HG03432 (cell line): ENCODE measurements around the gene RASAL1.
"Not testable (repeated sequence)": the region's sequence is repeated elsewhere in the genome, so short reads cannot be mapped to it uniquely, and the experiment has no call there.

Source experiments
- ATAC-seq: cut with Tn5 transposase; IDR thresholded peaks from one replicate; pipeline ENCODE4 v1.9.1; 2021; ENCODE audit warnings: mild to moderate bottlenecking, moderate library complexity; ENCODE audit not compliant: unreplicated experiment

The RASAL1 gene

DNA sequence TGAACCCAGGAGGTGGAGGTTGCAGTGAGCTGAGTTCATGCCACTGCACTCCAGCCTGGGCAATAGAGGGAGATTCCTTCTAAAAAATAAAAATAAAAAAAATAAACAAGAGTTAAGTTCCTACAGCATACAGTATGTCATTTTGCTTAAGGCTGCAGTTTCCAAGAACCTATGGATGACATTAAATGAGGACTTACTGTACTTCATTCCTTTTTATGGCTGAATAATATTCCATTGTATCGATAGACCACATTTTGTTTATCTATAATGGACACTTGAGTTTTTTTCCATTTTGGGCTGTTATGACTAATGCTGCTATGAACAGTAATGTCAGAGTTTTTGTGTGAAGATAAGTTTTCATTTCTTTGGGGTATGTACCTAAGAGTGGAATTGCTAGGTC, 17.4 kb downstream of the RASAL1 start:
- ATAC-seq, result no peak

DNA sequence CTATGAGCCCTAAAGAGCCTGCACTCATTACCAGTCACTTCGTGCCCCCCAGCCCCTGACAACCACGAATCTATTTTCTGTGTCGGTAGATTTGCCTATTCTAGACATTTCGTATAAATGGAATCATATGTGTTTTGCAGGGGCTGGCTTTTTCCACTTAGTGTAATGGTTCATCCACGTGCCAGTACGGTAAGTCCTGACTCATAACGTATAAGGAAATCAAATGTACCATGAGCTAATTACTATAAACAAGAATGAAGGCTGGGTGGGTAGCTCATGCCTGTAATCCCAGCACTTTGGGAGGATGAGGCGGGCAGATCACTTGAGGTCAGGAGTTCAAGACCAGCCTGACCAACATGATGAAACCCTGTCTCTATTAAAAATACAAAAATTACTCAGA, 17.9 kb downstream of the RASAL1 start:
- not testable (repeated sequence) for ATAC-seq

DNA sequence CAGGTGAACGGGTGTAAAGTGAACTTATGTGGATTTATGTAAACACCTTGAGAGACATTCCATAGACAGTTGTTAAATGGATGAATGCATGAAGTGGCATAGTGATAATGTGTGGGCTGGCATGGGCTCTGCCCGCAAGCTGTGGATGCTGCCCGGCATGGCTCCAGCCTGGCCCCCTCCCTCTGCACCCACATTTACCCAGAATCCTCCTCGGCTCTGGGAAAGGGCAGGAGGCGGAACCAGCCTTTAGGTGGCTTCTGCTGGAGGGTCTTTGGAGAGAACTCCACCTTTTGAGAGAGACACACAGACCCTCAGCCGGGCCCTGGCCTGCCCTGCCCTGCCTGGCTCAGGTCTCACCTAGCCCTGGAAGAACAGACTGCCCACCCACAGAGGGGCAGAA, 18.7 kb downstream of the RASAL1 start:
- ATAC-seq, result no peak

DNA sequence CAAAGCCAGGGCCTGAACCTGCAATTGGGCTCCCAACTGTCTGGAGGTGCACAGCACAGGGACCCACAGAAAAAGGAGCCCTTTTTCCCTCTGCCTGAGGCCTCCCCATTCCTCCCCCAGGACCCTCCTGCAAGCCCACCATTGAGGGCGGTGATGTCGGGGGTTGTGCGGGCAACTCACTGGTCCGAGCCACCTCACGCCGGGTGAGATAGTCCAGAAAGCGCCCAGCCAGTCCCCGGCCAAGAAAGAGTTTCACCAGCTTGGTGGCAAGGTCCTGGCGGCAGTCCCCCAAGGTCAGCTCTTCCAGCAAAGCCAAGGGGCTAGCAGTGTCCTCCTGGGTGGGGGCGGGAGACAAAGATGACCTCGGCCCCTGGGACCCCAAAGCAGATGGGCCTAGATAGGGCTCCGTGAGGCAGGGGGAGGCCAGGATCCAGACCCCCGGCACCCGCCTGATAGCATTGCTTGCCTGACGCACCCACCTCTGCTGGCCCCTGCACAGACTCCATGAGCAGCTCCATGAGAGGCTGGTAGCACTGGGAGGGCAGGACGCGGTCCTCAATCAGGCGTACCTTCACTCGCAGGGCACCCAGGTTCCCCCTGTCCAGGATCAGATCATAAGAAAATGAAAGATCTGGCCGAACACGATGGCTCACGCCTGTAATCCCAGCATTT, 20.0 kb downstream of the RASAL1 start:
- no peak for ATAC-seq

DNA sequence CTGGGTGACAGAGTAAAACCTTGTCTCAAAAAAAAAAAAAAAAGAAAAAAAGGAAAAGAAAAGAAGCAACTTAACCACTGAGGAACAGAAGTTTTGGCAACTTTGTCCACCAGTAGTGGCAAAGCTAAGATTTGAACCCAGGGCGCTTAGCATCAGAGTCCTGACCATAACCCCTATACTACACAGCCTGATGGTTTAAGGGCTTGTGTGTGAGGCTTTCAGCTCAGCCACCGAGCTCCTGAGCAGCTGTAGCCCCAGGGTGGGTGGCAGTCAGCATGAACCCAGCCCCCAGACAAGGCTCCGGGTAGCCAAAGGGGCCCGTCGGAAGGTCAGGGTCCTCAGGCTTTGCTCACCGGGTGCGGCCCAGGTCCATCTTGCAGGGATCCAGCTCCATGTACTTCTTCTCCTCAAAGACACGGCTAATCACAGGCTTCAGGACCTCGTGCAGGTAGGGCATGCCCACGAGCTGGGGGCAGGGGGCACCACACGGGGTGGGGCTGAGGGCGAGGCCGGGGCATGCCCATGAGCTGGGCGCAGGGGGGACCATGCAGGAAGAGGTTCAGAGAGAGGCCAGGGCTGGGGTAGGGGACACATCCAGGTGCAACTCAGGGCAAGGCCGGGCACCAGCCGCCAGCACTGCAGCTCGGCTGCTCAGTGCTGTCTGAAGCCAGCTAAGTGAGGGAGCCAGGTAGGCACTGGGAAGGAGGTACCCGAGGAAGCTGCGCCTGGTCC, 20.9 kb downstream of the RASAL1 start:
- no peak for ATAC-seq

DNA sequence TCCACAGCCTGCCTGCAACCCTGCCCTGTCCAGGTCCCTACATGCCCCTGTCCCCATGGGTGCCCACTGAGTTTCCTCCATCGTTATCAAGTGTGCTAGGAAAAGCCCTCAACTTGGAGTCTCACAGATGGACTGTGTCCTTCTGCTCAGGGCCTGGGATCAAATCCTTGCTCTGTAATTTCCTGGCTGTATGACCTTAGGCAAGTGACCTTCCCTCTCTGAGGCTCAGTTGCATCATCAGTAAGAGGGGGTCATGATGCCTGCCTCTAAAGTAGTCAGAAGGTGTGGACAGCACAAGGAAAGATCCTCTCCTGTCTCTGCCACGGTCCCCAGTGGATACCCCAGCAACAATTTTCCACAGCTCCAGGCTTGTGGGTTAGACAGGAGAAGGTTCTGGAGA, 22.2 kb downstream of the RASAL1 start:
- ATAC-seq, result no peak

DNA sequence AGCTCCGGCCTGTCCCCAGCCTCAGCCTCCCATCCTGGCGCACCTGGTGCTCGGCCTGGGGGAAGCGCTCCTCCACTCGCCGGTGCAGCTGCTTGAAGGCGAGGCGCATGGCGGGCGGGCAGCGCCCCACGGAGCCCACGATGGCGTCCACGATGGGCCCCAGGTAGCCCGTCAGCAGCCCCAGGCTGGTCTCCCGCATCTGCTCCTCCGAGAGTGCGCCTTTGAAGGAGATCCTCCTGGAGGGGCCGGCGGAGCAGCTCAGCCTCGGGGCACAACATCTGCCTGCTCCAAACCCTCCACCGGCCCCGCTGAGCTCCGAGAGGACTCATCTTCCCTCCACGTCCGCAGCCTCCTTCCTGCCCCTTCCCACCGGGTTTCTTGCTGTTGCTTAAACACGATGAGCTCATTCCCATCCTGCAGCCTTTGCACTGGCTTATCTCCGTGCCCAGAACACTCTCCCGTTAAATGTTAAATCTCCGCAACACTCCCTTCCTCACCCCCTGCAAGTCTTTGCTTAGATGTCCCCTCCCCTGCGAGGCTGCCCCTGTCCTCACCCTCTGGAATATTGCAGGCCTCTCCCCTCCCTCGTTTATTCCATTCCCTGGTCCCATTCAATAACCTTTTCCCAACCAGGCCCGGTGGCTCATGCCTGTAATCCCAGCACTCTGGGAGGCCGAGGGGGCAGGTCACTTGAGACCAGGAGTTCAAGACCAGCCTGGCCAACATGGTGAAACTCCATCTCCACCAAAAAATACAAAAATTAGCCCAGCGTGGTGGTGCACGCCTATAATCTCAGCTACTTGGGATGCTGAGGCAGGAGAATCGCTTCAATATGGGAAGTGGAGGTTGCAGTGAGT, 23.3 kb downstream of the RASAL1 start:
- no peak for ATAC-seq

DNA sequence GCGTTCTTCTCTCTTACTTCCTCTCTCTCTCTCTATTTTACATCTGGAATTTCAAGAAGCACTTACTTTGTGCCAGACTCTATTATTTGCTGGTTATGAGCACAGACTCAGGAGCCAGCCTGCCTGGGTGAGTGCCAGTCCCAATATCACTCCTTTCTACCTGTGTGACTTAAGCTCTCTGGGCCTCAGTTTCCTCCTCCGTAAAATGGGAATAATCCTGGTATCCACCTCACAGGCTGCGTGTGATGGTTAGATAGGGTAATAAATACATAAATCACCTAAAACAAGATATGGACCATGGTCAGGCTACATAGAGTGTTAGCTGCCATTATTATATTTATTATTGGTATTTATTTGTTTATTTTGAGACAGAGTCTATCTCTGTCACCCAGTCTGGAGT, 24.3 kb downstream of the RASAL1 start:
- no peak for ATAC-seq

DNA sequence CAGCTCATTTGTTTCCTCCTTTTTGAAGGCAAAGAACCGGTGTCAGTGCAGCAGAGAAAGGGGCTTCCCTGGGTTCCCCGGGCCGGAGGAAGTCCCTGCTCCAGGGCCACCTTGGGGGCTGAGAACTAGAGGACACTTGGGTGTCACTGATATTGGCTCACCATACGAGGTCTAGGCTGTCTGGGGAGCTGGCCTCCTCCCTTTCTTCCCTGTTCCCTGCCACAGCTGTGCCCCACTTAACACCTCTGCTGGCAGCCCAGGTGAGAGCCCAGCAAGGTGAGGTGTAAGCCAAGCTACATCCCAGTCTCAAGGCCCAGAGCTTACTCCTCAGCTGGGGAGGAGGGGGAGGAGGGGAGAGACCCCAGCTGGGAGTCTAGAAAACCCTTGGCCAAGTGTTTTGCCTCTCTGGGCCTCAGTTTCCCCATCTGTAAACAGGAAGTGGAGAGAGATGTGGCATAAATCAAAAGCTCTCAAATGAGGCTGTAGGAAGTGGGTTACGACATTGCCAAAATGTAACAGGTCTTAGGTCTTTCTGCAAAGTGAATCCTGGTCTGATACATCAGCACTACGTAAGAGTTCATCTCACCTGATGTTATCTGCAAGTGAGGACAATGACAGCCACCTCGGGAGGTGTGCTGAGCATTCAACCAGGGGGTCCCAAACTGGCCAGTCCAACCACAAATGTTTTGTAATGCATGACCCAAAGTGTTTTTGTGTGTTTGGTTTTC, 25.5 kb downstream of the RASAL1 start:
- ATAC-seq, result no peak

DNA sequence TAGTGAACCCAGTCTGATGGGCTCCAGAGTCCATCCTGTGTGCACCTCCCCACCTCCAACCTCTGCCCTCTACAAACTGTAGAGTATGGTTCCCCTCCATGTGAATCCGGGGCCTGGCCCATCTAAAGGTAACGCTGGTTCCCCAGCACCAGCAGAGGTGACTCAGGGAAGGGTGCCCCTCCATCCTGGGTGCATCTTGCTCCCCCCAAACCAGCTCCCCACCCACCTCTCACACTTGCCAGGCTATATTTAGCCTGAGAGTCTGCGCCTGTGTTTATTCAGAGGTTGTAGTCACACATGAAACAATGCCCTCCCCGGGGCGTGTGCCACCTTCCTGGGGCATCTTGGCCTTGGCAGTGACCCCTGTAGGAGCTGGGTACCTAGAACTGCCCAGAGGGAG, 26.2 kb downstream of the RASAL1 start:
- ATAC-seq, result no peak

DNA sequence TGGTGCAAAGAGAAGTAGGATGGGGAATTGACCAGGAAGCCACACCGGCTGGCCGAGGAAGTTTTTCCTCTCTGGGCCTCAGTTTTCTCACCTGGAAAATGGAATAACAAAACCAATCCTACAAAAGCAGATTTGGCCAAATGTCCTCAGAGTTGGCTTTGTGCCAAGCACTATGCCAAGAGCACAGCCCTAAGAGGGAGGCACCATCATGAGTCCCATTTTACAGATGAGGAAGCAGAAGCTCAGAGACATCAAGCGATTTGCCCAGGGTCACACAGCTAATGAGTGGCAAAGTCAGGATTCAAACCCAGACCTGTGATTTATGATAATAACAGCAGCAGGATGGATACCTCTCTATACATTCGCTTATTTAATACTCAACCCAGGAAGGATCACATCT, 27.3 kb downstream of the RASAL1 start:
- no peak for ATAC-seq

DNA sequence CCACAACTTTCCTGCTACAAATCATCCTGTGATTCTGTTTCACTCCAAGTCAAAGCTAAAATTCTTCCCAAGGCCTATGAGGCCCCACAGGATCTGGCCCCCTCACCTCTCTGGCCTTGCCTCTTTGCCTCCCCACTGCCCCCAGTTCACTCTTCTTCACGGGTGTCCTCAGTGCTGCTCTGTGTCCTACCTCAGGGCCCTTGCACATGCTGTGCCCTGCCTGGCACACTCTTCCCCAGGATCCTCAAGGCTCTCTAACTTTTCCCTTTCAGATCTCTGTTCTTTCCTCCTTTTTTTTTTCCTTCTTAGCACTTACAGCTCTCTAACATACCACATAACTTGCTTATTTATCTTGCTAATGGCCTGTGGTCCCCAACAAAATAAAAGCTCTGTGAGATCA, 29.2 kb downstream of the RASAL1 start:
- ATAC-seq, result no peak

DNA sequence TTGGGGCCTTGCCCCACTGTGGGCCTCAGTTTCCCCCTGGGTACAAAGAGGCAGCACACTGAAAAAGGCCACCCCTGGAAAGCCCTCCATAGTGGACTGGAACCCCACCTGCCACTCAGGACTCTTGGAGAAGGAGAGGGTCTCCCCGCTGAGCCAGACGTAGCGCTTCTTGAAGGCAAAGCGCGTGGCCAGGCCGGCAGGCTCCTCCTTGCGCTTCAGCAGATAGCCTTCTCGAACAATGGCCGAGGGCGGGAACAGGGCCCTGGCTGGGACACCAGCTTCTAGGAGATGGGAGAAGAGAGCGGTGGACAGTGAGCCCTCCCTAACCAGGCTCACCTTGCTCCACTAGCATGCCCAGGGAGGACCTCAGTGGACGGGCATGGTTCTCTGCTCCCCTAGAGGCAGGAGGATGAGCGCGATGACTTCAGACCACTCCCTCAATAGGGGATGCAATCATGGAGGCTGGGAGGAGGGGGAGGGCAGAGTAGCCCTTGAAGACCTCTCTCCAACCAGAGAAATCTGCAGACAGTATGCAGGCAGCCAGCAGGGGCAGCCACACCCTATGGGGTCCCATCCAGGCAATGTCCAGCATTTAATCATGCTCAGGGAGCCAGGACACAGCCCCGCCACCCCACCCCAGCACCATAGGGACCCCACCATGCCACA, 29.8 kb downstream of the RASAL1 start:
- no peak for ATAC-seq

DNA sequence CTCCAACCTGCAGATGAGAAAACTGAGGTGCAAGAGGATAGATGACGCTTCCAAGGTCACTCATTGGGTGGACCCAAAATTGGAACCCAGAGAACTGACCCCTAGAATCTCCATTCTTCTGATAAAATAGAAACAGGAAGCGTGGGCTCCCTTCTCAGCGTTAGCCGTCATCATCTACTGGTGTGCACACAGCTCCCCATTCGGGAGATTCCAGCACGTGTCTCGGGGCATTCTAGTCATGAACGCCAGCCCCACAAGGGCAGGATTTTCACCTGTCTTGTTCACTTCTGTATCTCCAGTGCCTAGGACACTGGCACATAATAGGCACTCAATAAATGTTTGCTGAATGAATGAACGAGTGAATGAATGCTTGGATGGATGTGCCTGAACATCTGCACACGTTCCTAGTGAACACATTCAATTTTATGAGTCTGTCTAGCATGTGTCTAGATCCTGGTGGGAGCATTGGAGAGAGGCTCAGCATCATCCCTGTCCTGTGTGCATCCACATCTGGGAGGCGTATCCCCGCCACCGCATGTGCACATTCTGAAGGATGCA, 30.5 kb downstream of the RASAL1 start:
- no peak for ATAC-seq

DNA sequence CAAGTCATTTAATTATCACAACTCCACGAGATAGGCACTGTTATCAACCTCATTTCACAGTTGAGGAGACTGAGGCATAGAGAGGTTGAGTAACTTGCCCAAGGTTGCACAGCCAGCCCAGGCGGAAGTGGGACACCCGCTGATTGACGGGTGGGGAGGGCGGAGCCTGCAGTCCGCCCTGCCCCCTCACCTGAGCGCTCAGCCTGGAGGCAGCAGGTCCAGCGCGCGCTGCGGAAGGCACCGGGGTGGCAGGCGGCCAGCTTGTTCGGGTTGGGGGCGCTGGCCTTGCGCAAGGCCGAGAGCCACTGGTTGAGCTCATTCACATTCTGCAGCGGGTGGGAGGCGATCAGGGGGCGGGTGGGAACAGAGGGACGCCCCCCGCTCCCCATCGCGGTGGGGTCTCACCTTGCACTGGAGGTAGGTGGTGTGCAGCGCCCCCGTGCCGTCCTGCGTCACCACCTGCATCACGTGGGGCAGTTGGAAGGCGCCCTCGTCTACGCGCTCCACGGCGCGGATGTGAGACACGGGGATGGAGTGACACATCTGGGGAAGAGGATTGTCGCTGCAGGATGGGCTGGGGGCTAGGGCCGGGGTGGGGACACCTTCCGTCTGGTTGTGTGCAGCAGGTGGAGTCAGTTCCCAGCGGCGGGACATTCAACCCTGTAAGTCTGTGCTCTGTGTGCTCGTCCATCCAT, 31.7 kb downstream of the RASAL1 start:
- no peak for ATAC-seq

DNA sequence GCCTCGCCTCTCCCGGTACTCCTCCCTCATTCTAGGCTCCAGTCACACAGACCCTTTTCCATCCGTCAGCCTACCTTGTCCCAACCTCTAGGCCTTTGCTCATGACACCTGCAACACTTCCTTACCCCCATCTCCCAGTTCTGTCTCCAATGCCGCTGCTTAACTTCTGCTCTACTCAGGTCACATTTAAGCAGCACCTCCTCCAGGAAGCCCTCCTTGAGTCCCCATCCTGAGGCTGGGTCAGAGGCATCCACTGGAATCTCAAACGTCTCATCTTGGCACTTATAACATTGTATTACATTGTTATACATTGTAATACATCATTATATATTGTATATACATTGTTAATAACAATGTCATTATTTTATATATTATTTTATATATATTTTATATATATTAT, 32.8 kb downstream of the RASAL1 start:
- ATAC-seq, result no peak

DNA sequence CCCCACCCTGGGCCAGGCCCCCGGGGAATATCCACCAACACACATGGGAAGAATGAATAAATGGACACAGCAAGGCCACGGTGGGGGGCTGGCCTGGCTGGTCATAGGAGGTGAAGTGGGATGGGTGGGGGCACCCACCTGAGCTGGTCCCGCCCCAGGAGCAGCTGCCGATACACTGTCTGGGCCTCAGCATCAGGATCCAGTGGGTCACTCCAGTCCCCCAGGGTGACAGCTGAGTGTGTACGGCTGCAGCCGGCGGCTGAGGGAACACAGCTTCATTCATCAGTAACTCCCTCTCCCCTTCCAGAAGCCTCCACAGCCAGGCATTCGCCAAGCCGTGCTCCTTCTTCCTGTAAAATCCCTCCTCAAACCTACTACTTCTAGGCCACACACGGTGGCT, 33.8 kb downstream of the RASAL1 start:
- no peak for ATAC-seq

DNA sequence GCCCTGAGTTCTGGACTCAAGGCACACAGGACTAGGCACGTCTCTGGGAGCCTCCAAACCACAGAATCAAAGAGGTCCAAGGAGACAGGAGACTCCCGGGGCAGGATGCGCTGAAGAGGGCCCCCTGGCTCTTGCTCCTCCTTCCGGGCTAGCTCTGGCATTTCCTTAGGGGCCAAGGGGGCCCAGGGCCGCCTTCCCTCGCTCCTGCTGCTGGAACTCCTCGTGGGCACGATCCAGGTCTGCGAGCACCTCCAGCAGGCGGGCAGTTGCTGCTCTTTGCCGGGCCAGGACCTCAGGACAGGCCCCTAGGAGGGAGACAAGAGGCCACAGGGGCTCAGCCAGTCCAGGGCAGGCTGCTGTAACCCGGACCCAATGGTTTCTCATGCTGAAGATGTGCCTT, 35.8 kb downstream of the RASAL1 start:
- ATAC-seq, result no peak

DNA sequence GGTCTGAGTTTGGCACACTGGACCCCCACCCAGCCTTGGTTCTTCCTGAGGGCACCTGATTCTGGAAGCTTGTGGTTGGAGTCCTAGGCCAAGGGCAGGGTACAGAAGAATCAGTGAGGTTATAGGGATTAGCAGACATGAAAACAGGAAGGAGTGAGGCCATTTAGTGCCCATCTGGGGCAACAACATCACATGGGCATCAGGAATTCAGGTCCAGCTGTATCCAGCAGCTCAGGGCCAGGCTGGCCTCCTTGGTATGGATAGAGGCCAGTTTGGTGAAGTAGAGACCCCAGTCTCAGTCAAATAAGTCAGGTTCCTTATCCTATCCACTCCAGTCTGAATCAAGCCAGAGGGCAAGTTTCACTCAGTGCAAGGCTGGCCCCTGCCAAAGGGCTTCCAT, 36.2 kb downstream of the RASAL1 start:
- ATAC-seq, result no peak
